Body of pancreas (tissue), 4 donors: ENCODE results near the gene MTR. TPM values are rescaled to one million over a fixed set of nuclear protein-coding genes. Genes with fewer than 3 reads are reported as not detected.
A peak's percentile ranks its signal among the peaks of the same experiment; 100 is the strongest.

Source experiments
- ATAC-seq: fragments of 150-250 bp; one replicate; pipeline ENCODE4 v1.9.1; 2016
- DNase-seq, 4 donors: peaks; one replicate each; pipeline ENCODE4 v3.0.0-alpha.2; 2019
- H3K27ac ChIP-seq, 4 donors: fragments of 200-600 bp; sonication (generic); 1 replicate in 3 of 4; 2 replicates in 1 of 4; pipeline versions ENCODE4 v1.5.1 to v1.6.1; 2016 to 2019; ENCODE audit warnings: mild to moderate bottlenecking in 1 of 4, mixed read lengths in 1 of 4, moderate library complexity in 1 of 4
- H3K27me3 ChIP-seq, 2 donors: fragments of 200-600 bp; sonication (generic); one replicate each; pipeline ENCODE4 v1.6.0; 2016; ENCODE audit warnings: mild to moderate bottlenecking in 1 of 2
- H3K36me3 ChIP-seq, 2 donors: fragments of 200-600 bp; sonication (generic); replicated peaks in 1 of 2; 2 replicates each; pipeline ENCODE4 v1.5.1; 2016; ENCODE audit warnings: low read depth in 2 of 2; ENCODE audit not compliant: insufficient read depth in 1 of 2
- H3K4me1 ChIP-seq: fragments of 200-600 bp; sonication (generic); one replicate; pipeline ENCODE4 v1.6.0; 2016
- H3K4me3 ChIP-seq, 2 donors: fragments of 200-600 bp; sonication (generic); 1 replicate in 1 of 2; 2 replicates in 1 of 2; pipeline ENCODE4 v1.5.1; 2016 to 2019
- H3K9me3 ChIP-seq, 3 donors: fragments of 200-600 bp; sonication (generic); 1 replicate in 2 of 3; 2 replicates in 1 of 3; pipeline ENCODE4 v1.5.1; 2016
- CTCF ChIP-seq, 7 experiments: fragments of 450-650 bp in 4 of 7; fragments of 200-600 bp in 3 of 7; sonication (generic) in 3 of 7; IDR thresholded peaks; one replicate each; pipeline ENCODE4 v1.5.1; 2016 to 2019; ENCODE audit warnings: antibody characterized with exemption in 7 of 7
- POLR2A ChIP-seq, 3 donors: fragments of 450-650 bp; IDR thresholded peaks; one replicate each; pipeline ENCODE4 v1.6.1; 2016; ENCODE audit warnings: antibody characterized with exemption in 3 of 3, mild to moderate bottlenecking in 2 of 3
- WGBS, 2 donors: methylation state at CpG; one replicate each; pipeline ENCODE4 v1.1.5; 2017; 5-methylcytosine and 5-hydroxymethylcytosine counted together
- intact Hi-C: fragments of 100-400 bp; cut with DNase I; formaldehyde crosslinking; loops from one replicate; pipeline ENCODE4 v1.15.1; 2023
- total RNA-seq, 2 donors: library from RNA; depleted of rRNA; stranded (reverse); fragments of >200 nt; gene quantifications; one replicate each; pipeline ENCODE4 v1.1.0, GENCODE V29; 2016

MTR gene
- total RNA-seq, 2 donors from 2014 or later, result 26.7 to 29.8 TPM

GRCh38 chr1:236841341-236841740 is 46.2 kb downstream of the MTR start:
- TF ChIP-seq CTCF (IDR thresholded peaks at IDR 0.05), result no peak
- no peak for TF ChIP-seq POLR2A (IDR thresholded peaks at IDR 0.05)
- ATAC-seq (no peak), DNase-seq (peak; percentile 11 to 73 (median 44))
- no peaks in the 10 kb centered on the region for H3K27me3 ChIP-seq
- no peak overlapping the region for H3K27ac ChIP-seq
- intact Hi-C loops, result no loop called here
- H3K9me3 ChIP-seq, result no peaks in the 10 kb centered on the region
- 66 to 75% methylated on average over 2 of the region's 2 CpGs for WGBS, 2 donors
- H3K4me1 ChIP-seq, result peaks cover 29% of the 10 kb centered on the region
- H3K36me3 ChIP-seq, result peaks cover 12 to 18% of the 10 kb centered on the region in 2 donors
- H3K4me3 ChIP-seq, result no peak overlapping the region

GRCh38 chr1:236844499-236845271 is 49.6 kb downstream of the MTR start:
- H3K27ac ChIP-seq, result peak overlapping the region; percentile 11 to 32 (median 23)
- peak in 1 of 4 donors; percentile 13 for DNase-seq

GRCh38 chr1:236845830-236846229 is 50.7 kb downstream of the MTR start:
- Histone ChIP-seq H3K27me3 (no peaks in the 10 kb centered on the region), H3K36me3 (no peaks in the 10 kb centered on the region), H3K4me3 (no peak overlapping the region), H3K9me3 (no peaks in the 10 kb centered on the region), H3K4me1 (peaks cover 44% of the 10 kb centered on the region), H3K27ac (peak overlapping the region in 2 of 4 donors; percentile 25 to 27)
- WGBS, 2 donors, result 27 to 31% methylated on average over 2 of the region's 2 CpGs
- ATAC-seq, result no peak
- TF ChIP-seq CTCF (IDR thresholded peaks at IDR 0.05) (no peak), POLR2A (IDR thresholded peaks at IDR 0.05) (no peak)
- DNase-seq, result peak in 1 of 4 donors; percentile 21
- intact Hi-C loops, result no loop called here

More at GRCh38 chr1:236844499-236845271, 49.6 kb downstream of the MTR start:
- peaks cover 0 to 6% of the 10 kb centered on the region in 2 donors for H3K36me3 ChIP-seq
- no peaks in the 10 kb centered on the region for H3K27me3 ChIP-seq
- H3K4me1 ChIP-seq, result peaks cover 44% of the 10 kb centered on the region
- H3K9me3 ChIP-seq, result no peaks in the 10 kb centered on the region
- ATAC-seq, result peak; percentile 47
- WGBS, 2 donors, result 67 to 74% methylated on average over 5 of the region's 5 CpGs
- H3K4me3 ChIP-seq, result no peak overlapping the region
- TF ChIP-seq CTCF (IDR thresholded peaks at IDR 0.05) (no peak), POLR2A (IDR thresholded peaks at IDR 0.05) (no peak)
- intact Hi-C loops, result no loop called here

GRCh38 chr1:236848274-236848923 is 53.3 kb downstream of the MTR start:
- DNase-seq (no peak), ATAC-seq (no peak)
- WGBS, 2 donors, result 67 to 88% methylated on average over 4 of the region's 4 CpGs
- intact Hi-C loops, result no loop called here
- H3K4me1 ChIP-seq, result peaks cover 38% of the 10 kb centered on the region
- H3K27ac ChIP-seq, result peak overlapping the region in 2 of 4 donors; percentile 2 to 7
- TF ChIP-seq CTCF (IDR thresholded peaks at IDR 0.05) (no peak), POLR2A (IDR thresholded peaks at IDR 0.05) (no peak)
- no peak overlapping the region for H3K4me3 ChIP-seq
- H3K36me3 ChIP-seq, result peaks cover 0 to 13% of the 10 kb centered on the region in 2 donors
- no peaks in the 10 kb centered on the region for H3K27me3 ChIP-seq
- no peaks in the 10 kb centered on the region for H3K9me3 ChIP-seq
